BJ (cell line): ENCODE data around the gene GPR155. TPM values are rescaled to one million over a fixed set of nuclear protein-coding genes. Genes with fewer than 3 reads are reported as not detected.

Source experiments
- CTCF ChIA-PET: fragments of 350-600 bp; formaldehyde crosslinking; extraction: SDS; loops from one replicate; lab custom pipeline; 2021; ENCODE audit warnings: antibody characterized with exemption, inconsistent platforms; lab: Yijun Ruan, JAX
- POLR2A ChIA-PET: fragments of 300-600 bp; sonication (Branson Sonifier 250); formaldehyde crosslinking; extraction: SDS; loops from one replicate; lab custom pipeline; 2021; ENCODE audit warnings: antibody characterized with exemption; lab: Charles Lee
- DNase-seq: peaks from one replicate; pipeline ENCODE4 v3.0.0-alpha.2; 2011; ENCODE audit warnings: low read depth
- H3K27me3 ChIP-seq: 2 replicates; pipeline ENCODE4 v1.6.0; 2011; ENCODE audit warnings: low read length; ENCODE audit not compliant: control insufficient read depth, insufficient read depth
- H3K36me3 ChIP-seq: 2 replicates; pipeline ENCODE4 v1.5.1; 2011; ENCODE audit warnings: low read length; ENCODE audit not compliant: control insufficient read depth, insufficient read depth
- H3K4me3 ChIP-seq: 2 replicates; pipeline ENCODE4 v1.5.1; 2011; ENCODE audit warnings: low read depth, mild to moderate bottlenecking, control low read depth, low read length
- polyA plus RNA-seq: library from polyadenylated mRNA; depleted of rRNA; stranded (reverse); fragments of >200 nt; gene quantifications from 2 replicates; pipeline ENCODE4 v1.2.3, GENCODE V29; 2011
- TF ChIP-seq, protein P1 (sequence below): IDR thresholded peaks from 2 replicates; pipeline ENCODE4 v1.5.1; 2011; ENCODE audit warnings: low read depth, mild to moderate bottlenecking, control low read depth, inconsistent platforms, low read length, moderate library complexity; ENCODE audit not compliant: insufficient read depth

GPR155 gene
- polyA plus RNA-seq, 1 experiment, result 2.0 TPM

DNA sequence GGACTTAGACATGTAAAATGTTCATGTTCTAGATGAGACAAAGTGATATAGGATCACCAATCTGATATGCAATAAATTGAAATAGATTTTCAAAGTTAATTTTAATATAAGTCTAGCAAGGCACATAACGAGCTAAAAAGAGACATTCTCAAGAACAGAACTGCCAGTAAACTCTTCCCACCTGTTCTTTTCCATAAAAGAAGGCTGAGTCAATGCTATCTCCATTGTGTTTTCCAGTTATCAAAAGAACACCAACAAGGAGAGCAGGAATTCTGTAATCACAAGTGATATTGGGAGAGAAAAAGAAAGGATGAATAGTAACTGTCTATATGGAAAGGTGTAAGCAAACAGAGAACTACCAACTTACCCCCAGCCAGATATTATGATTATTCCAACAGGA, 25.6 kb downstream of the GPR155 start:
- ChIA-PET POLR2A (no interaction called here), CTCF (interaction anchor here (0.9 to 6.4 kb wide), 13 partner anchors 11 to 886 kb away, joined by 3 to 107 read pairs (median 5); partner anchors contain the start of gene GPR155)
- TF ChIP-seq, protein P1, sequence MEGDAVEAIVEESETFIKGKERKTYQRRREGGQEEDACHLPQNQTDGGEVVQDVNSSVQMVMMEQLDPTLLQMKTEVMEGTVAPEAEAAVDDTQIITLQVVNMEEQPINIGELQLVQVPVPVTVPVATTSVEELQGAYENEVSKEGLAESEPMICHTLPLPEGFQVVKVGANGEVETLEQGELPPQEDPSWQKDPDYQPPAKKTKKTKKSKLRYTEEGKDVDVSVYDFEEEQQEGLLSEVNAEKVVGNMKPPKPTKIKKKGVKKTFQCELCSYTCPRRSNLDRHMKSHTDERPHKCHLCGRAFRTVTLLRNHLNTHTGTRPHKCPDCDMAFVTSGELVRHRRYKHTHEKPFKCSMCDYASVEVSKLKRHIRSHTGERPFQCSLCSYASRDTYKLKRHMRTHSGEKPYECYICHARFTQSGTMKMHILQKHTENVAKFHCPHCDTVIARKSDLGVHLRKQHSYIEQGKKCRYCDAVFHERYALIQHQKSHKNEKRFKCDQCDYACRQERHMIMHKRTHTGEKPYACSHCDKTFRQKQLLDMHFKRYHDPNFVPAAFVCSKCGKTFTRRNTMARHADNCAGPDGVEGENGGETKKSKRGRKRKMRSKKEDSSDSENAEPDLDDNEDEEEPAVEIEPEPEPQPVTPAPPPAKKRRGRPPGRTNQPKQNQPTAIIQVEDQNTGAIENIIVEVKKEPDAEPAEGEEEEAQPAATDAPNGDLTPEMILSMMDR, result no peak
- no peak for DNase-seq
- no peaks in the 10 kb centered on the region for H3K36me3 ChIP-seq
- H3K27me3 ChIP-seq, result no peaks in the 10 kb centered on the region
- H3K4me3 ChIP-seq, result no peak overlapping the region

DNA sequence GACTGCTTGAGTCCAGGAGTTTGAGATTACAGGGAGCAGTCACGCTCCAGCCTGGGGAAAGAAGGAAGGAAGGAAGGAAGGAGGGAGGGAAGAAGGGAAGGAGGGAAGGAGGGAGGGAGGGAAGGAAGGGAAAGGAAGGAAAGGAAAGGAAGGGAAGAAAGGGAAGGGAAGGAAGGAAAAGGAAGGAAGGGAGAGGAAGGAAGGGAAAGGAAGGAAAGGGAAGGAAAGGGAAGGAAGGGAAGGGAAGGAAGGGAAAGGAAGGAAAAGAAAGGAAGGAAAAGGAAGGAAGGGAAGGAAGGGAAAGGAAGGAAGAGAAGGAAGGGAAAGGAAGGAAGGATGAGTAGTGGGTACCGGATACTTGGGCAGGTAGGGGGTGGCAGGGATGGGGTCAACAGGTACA, 32.3 kb downstream of the GPR155 start:
- Histone ChIP-seq H3K4me3 (no peak overlapping the region), H3K27me3 (no peaks in the 10 kb centered on the region), H3K36me3 (no peaks in the 10 kb centered on the region)
- CTCF ChIA-PET, result interaction anchor here (0.6 to 1.4 kb wide), 2 partner anchors 9 to 362 kb away, joined by 3 to 4 read pairs; no protein-coding TSS in a partner anchor
- no peak for DNase-seq
- POLR2A ChIA-PET, result no interaction called here
- TF ChIP-seq, protein P1, result no peak

DNA sequence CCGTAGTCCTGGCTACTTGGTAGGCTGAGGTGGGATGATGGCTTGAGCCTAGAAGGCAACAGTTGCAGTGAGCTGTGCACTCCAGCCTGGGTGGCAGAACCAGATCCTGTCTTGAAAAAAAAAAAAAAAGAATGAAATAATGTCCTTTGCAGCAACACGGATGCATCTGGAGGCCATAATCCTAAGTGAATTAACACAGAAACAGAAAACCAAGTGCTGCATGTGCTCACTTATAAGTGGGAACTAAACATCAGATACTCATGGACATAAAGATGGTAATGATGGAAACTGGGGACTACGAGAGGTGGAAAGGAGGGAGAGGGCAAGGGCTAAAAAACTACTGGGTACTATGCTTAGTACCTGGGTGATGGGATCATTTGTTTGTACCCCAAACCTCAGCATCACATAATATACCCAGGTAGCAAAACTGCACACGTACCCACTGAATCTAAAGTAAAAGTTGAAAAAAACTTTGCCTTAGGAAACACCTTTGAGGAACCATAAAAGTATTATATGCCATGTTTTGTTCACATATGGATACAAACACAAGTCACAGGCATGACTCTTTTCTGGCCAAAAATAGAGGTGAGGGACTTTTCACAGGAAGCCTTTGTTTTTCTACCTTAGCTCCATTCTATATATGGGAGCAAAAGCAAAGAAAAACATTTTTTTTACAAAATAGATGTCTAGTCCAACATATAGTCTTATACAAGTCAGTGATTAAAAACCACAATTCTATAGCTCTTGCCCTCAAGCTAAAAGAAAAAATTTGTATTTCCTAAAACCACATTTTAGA, 36.6 kb downstream of the GPR155 start:
- TF ChIP-seq, protein P1, result no peak
- CTCF ChIA-PET, result interaction anchor here (1.2 kb wide), 1 partner anchor 11 kb away, joined by 5 read pairs; no protein-coding TSS in a partner anchor
- no peak for DNase-seq
- Histone ChIP-seq H3K27me3 (no peaks in the 10 kb centered on the region), H3K36me3 (no peaks in the 10 kb centered on the region), H3K4me3 (no peak overlapping the region)
- POLR2A ChIA-PET, result no interaction called here

DNA sequence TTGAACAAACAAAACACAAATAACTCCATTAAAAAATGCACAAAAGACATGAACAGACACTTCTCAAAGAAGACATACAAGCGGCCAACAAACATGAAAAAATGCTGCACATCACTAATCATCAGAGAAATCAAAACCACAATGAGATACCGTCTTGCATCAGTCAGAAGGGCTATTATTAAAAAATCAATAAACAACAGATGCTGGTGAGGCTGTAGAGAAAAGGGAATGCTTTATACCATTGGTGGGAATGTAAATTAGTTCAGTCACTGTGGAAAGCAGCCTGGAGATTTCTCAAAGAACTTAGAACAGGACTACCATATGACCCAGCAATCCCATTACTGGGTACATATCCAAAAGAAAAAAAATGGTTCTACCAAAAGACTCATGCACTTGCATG, 37.8 kb downstream of the GPR155 start:
- CTCF ChIA-PET, result no interaction called here
- Histone ChIP-seq H3K27me3 (no peaks in the 10 kb centered on the region), H3K4me3 (no peak overlapping the region), H3K36me3 (no peaks in the 10 kb centered on the region)
- TF ChIP-seq, protein P1, result no peak
- POLR2A ChIA-PET, result no interaction called here
- no peak for DNase-seq

DNA sequence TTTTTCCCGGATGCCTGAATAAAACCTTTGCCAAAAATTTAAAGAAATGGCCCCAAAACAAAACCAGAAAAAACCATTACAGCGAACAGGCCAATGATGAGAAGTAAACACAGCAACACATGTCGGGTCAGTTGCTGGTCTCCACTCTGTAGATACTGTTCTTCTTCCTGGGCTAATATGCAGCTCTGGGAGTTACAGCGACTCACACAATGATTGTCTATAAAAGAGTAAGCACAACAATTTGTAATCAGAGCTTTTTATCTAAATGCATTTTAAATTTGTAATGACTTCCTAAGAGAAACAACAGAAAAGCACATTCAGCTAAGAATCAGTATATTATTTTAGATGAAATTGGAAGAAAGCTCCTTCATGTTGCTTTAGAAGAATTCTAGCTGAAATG, 40.3 kb downstream of the GPR155 start:
- H3K36me3 ChIP-seq, result no peaks in the 10 kb centered on the region
- DNase-seq, result no peak
- H3K4me3 ChIP-seq, result no peak overlapping the region
- ChIA-PET POLR2A (interaction anchor here (0.7 kb wide), 1 partner anchor 270 kb away, joined by 10 read pairs; no protein-coding TSS in a partner anchor), CTCF (interaction anchor here (1.8 kb wide), 1 partner anchor 17 kb away, joined by 6 read pairs; no protein-coding TSS in a partner anchor)
- TF ChIP-seq, protein P1, result no peak
- H3K27me3 ChIP-seq, result no peaks in the 10 kb centered on the region
